ENCODE data around the gene FAM184B. TPM values are rescaled to one million over a fixed set of nuclear protein-coding genes. Genes with fewer than 3 reads are reported as not detected.

FAM184B gene
- total RNA-seq, 1 donor from 2014 or later, result 0.69 TPM

Other genes starting within 250 kb of the FAM184B start
- 68.0 TPM for gene LAP3, start 204.4 kb downstream of the FAM184B start, total RNA-seq
- 19.9 TPM for gene MED28, start 167.0 kb downstream of the FAM184B start, total RNA-seq
- gene DCAF16, start 29.1 kb upstream of the FAM184B start, total RNA-seq, result 28.0 TPM
- gene NCAPG, start 29.4 kb upstream of the FAM184B start, total RNA-seq, result 16.2 TPM
- 21.2 TPM for gene LCORL, start 240.1 kb upstream of the FAM184B start, total RNA-seq

Data from skin of body (tissue), 1 donor.